Kidney (tissue), 14 donors: ENCODE measurements around the gene ITGB5. TPM values are rescaled to one million over a fixed set of nuclear protein-coding genes. Genes with fewer than 3 reads are reported as not detected.
A peak's percentile ranks its signal among the peaks of the same experiment; 100 is the strongest.

Experiments used
- DNase-seq, 5 donors: peaks; one replicate each; pipeline ENCODE4 v3.0.0-alpha.2; 2013 to 2020
- FAIRE-seq: peaks from 2 replicates; lab custom pipeline; 2012; peaks lifted over from hg19 to GRCh38; lab: Jason Lieb, UNC
- H3K27ac ChIP-seq, 2 donors: one replicate each; pipeline ENCODE4 v1.7.0; 2013; ENCODE audit warnings: low read depth in 2 of 2, low read length in 2 of 2, inconsistent platforms in 1 of 2
- H3K27me3 ChIP-seq: one replicate; pipeline ENCODE4 v1.7.1; 2013; ENCODE audit warnings: low read length, inconsistent platforms; ENCODE audit not compliant: control insufficient read depth, insufficient read depth
- H3K36me3 ChIP-seq, 3 donors: one replicate each; pipeline versions ENCODE4 v1.7.0 to v1.7.1; 2013; ENCODE audit warnings: low read length in 3 of 3, control low read depth in 1 of 3, inconsistent platforms in 1 of 3; ENCODE audit not compliant: insufficient read depth in 3 of 3, control insufficient read depth in 2 of 3
- H3K4me1 ChIP-seq, 3 donors: one replicate each; pipeline versions ENCODE4 v1.7.0 to v1.7.1; 2013; ENCODE audit warnings: low read length in 3 of 3, inconsistent platforms in 1 of 3, low read depth in 1 of 3; ENCODE audit not compliant: control insufficient read depth in 2 of 3, insufficient read depth in 2 of 3
- H3K4me3 ChIP-seq, 3 donors: one replicate each; pipeline versions ENCODE4 v1.7.0 to v1.8.1; 2013; ENCODE audit warnings: low read length in 3 of 3, control low read depth in 1 of 3, inconsistent platforms in 1 of 3
- H3K9ac ChIP-seq, 3 donors: one replicate each; pipeline versions ENCODE4 v1.7.0 to v1.7.1; 2013; ENCODE audit warnings: low read length in 3 of 3, control low read depth in 1 of 3, inconsistent platforms in 1 of 3
- H3K9me3 ChIP-seq, 3 donors: one replicate each; pipeline versions ENCODE4 v1.7.0 to v1.7.1; 2013; ENCODE audit warnings: low read length in 3 of 3, control low read depth in 1 of 3, inconsistent platforms in 1 of 3; ENCODE audit not compliant: control insufficient read depth in 2 of 3, insufficient read depth in 1 of 3
- intact Hi-C: fragments of 100-400 bp; cut with DNase I; formaldehyde crosslinking; loops from one replicate; pipeline ENCODE4 v1.11.1; 2022
- polyA plus RNA-seq: library from polyadenylated mRNA; stranded (reverse); fragments of 350-450 nt; fragmentation: Illumina TruSeq; extraction: RNeasy Lipid Tissue Mini Kit (QIAGEN cat#74804); gene quantifications from one replicate; pipeline ENCODE4 v1.2.3, GENCODE V29; 2014; ENCODE audit warnings: low read depth, low replicate concordance; ENCODE audit not compliant: insufficient read depth
- total RNA-seq: library from RNA; stranded (reverse); fragmentation: NEBNext Ultra II Directional; extraction: Animal tissue kit (Norgen Biotek cat#: 25700); gene quantifications from one replicate; pipeline ENCODE4 v1.2.1, GENCODE V29; 2021
- TF ChIP-seq, protein P1 (sequence below): IDR thresholded peaks from 3 replicates; pipeline ENCODE4 v1.5.1; 2012; ENCODE audit warnings: mild to moderate bottlenecking, moderate library complexity, borderline replicate concordance; ENCODE audit not compliant: insufficient read depth; ENCODE audit errors: extremely low read depth
- donor health status: control.
- donor health status: control.
- donor health status: control.
- donor health status: control.
- donor health status: control.
- donor health status: DM: yes; HTN: yes; CAD: no.
- donor health status: Normal renal cell carcinoma (clear cell type).

The ITGB5 gene
- total and polyA plus RNA-seq, 2 donors from 2014 or later = 115 TPM

DNA sequence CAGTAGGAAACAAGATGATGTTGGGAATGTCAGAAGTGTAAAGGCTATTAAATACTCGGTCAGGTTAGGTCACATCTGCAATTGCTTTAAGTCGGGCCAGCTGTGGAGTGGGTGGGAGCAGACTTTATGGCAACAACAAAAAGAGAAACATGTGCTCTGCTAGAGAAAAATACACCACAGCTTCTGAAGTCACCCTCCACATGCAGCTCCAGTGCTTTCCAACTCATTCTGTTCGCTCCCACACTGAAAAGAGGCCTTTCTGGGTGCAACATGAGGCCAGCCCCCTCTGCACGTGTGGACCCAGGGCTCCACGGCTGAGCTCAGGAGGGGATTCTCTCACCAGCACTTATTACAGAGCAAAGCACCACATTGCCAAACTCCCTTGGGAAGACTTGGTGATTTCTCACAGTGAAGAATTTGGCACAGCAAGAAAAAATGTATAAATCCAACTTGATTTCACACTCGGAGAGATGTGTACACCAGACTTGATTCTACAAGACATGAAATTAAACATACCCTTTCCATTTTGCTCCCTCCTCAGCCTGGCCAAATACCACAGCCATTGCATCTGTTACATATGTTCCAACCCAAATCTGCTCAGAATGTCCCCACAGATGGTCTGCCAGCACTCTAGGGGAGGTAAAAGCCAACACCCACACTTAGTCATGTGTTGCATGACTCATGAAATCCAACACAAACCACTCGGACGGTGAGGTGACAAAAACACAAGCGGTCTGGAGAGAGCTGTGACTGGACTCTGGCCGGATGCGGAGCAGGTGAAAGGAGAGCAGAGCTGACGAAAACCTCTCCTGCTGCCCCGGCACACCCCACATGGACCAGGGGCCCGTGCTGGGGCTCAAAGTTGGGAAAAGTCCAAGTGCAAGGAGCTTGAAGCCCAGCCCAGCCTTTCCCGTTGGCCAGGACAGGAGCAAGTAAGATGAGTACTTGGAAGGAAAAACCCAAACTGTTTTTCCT is 74.6 kb downstream of the ITGB5 start:
- H3K27me3 ChIP-seq = no peaks in the 10 kb centered on the region
- no peaks in the 10 kb centered on the region for H3K9me3 ChIP-seq
- peak overlapping the region; percentile 61 to 83 for H3K27ac ChIP-seq
- H3K36me3 ChIP-seq = peaks cover 0 to 13% (median 7%) of the 10 kb centered on the region in 3 donors
- FAIRE-seq (no peak), DNase-seq (peak in 2 of 5 donors; percentile 77 to 88)
- no peak overlapping the region for H3K9ac ChIP-seq
- H3K4me3 ChIP-seq = no peak overlapping the region
- TF ChIP-seq, protein P1, sequence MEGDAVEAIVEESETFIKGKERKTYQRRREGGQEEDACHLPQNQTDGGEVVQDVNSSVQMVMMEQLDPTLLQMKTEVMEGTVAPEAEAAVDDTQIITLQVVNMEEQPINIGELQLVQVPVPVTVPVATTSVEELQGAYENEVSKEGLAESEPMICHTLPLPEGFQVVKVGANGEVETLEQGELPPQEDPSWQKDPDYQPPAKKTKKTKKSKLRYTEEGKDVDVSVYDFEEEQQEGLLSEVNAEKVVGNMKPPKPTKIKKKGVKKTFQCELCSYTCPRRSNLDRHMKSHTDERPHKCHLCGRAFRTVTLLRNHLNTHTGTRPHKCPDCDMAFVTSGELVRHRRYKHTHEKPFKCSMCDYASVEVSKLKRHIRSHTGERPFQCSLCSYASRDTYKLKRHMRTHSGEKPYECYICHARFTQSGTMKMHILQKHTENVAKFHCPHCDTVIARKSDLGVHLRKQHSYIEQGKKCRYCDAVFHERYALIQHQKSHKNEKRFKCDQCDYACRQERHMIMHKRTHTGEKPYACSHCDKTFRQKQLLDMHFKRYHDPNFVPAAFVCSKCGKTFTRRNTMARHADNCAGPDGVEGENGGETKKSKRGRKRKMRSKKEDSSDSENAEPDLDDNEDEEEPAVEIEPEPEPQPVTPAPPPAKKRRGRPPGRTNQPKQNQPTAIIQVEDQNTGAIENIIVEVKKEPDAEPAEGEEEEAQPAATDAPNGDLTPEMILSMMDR = no peak
- H3K4me1 ChIP-seq = peaks cover 9 to 18% (median 17%) of the 10 kb centered on the region in 3 donors
- intact Hi-C loops = no loop called here

DNA sequence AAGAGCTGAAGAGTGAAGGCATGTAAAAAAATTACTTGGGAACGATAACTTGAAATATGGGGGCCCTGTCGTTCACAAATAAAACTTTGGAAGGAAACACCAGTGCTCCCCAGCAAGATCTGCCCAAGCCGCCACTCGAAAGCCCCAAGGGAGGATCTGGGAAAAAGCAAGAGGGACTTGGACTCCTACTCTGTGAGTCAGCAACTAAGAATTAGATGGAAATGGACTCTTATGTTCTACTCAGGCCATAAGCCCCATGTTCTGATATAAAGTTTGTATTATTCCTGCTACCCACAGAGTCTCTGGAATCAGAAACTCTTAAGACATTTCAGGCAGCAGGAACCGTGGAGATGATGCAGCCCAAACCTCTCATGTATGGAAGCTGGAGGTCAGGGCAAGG is 75.7 kb downstream of the ITGB5 start:
- DNase-seq (peak in 1 of 5 donors; percentile 54), FAIRE-seq (no peak)
- no peaks in the 10 kb centered on the region for H3K9me3 ChIP-seq
- peaks cover 9 to 18% (median 17%) of the 10 kb centered on the region in 3 donors for H3K4me1 ChIP-seq
- no peak overlapping the region for H3K4me3 ChIP-seq
- TF ChIP-seq, protein P1 = no peak
- peak overlapping the region in 1 of 2 donors; percentile 53 for H3K27ac ChIP-seq
- H3K9ac ChIP-seq = no peak overlapping the region
- H3K36me3 ChIP-seq = peaks cover 0 to 7% (median 4%) of the 10 kb centered on the region in 3 donors
- intact Hi-C loops = no loop called here
- H3K27me3 ChIP-seq = no peaks in the 10 kb centered on the region

DNA sequence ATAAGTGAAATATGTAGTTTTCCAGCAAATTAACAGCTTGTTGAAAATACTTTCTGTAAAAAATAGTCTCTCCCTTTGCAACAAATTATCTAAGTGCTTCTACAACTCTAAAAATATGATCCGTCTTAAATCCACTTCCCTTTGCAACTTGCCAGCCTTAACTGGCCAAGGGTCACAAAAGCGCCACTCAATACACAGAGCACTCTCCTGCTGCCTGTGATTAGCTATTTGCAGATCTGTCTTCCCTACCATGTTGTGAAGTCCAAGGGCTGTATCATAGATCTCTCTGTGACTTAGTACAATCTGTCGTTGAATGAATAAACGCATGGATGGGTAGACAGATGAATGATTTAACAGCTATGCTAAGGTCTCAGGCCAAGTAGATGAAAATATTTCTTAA is 76.2 kb downstream of the ITGB5 start:
- H3K4me1 ChIP-seq = peaks cover 9 to 18% (median 17%) of the 10 kb centered on the region in 3 donors
- FAIRE-seq (peak; percentile 44), DNase-seq (peak in 1 of 5 donors; percentile 40)
- TF ChIP-seq, protein P1 = no peak
- peaks cover 0 to 4% (median 0%) of the 10 kb centered on the region in 3 donors for H3K36me3 ChIP-seq
- H3K9ac ChIP-seq = peak overlapping the region in 1 of 3 donors; percentile 14
- no peak overlapping the region for H3K4me3 ChIP-seq
- intact Hi-C loops = no loop called here
- H3K9me3 ChIP-seq = no peaks in the 10 kb centered on the region
- no peaks in the 10 kb centered on the region for H3K27me3 ChIP-seq
- H3K27ac ChIP-seq = no peak overlapping the region
